HepG2 (cell line): Measurements from ENCODE around the gene CNN3. TPM values are rescaled to one million over a fixed set of nuclear protein-coding genes. Genes with fewer than 3 reads are reported as not detected.

Experiments
- ARID2 ChIP-seq: sonication (generic); formaldehyde crosslinking; IDR thresholded peaks from 2 replicates; pipeline ENCODE4 v1.8.1; 2022; ENCODE audit warnings: mild to moderate bottlenecking, missing genetic modification reagents, borderline replicate concordance
- FOXC1 ChIP-seq: sonication (generic); formaldehyde crosslinking; IDR thresholded peaks from 2 replicates; pipeline ENCODE4 v1.8.0; 2022; ENCODE audit warnings: mild to moderate bottlenecking, missing genetic modification reagents, borderline replicate concordance
- MLXIP ChIP-seq: sonication (generic); formaldehyde crosslinking; IDR thresholded peaks from 2 replicates; pipeline ENCODE4 v1.9.0; 2021; ENCODE audit warnings: missing genetic modification reagents, borderline replicate concordance
- NR2F6 ChIP-seq, 2 experiments: IDR thresholded peaks; 2 replicates each; pipeline ENCODE4 v1.6.1; 2016; ENCODE audit warnings: antibody characterized with exemption in 1 of 2, mild to moderate bottlenecking in 1 of 2
- PHF8 ChIP-seq: sonication (generic); formaldehyde crosslinking; IDR thresholded peaks from 2 replicates; pipeline ENCODE4 v1.5.0; 2020; ENCODE audit warnings: missing genetic modification reagents
- PTBP1 ChIP-seq: fragments of 200-400 bp; formaldehyde crosslinking; IDR thresholded peaks from 2 replicates; pipeline ENCODE4 v1.6.1; 2018; ENCODE audit warnings: low read length, low read depth; ENCODE audit not compliant: poor library complexity, severe bottlenecking
- RFX3 ChIP-seq: IDR thresholded peaks from 2 replicates; pipeline ENCODE4 v1.6.1; 2016; ENCODE audit warnings: missing biosample characterization, missing genetic modification reagents
- SAP130 ChIP-seq: IDR thresholded peaks from 2 replicates; pipeline ENCODE4 v1.6.1; 2016; ENCODE audit warnings: low read depth
- THAP11 ChIP-seq: IDR thresholded peaks from 2 replicates; pipeline ENCODE4 v1.6.1; 2016; ENCODE audit warnings: missing biosample characterization, missing genetic modification reagents
- YEATS2 ChIP-seq: sonication (generic); formaldehyde crosslinking; IDR thresholded peaks from 2 replicates; pipeline ENCODE4 v1.4.0; 2020; ENCODE audit warnings: missing genetic modification reagents, borderline replicate concordance
- ZGPAT ChIP-seq: IDR thresholded peaks from 2 replicates; pipeline ENCODE4 v1.6.1; 2016; ENCODE audit warnings: mild to moderate bottlenecking
- ZNF235 ChIP-seq: sonication (generic); formaldehyde crosslinking; IDR thresholded peaks from 2 replicates; pipeline ENCODE4 v1.8.1; 2023; ENCODE audit warnings: mild to moderate bottlenecking, missing genetic modification reagents, borderline replicate concordance
- ZNF543 ChIP-seq: sonication (generic); formaldehyde crosslinking; IDR thresholded peaks from 2 replicates; pipeline ENCODE4 v1.4.0; 2020; ENCODE audit warnings: mild to moderate bottlenecking, missing genetic modification reagents
- ZNF773 ChIP-seq: sonication (generic); formaldehyde crosslinking; IDR thresholded peaks from 2 replicates; pipeline ENCODE4 v1.4.0; 2020; ENCODE audit warnings: missing genetic modification reagents, borderline replicate concordance
- polyA plus RNA-seq, 8 experiments: library from polyadenylated mRNA; depleted of rRNA in 3 of 8; stranded (reverse) in 7 of 8; unstranded in 1 of 8; fragments of >200 nt; fragmentation: Illumina TruSeq in 4 of 8; extraction: Trizol in 4 of 8; gene quantifications; 2 replicates each; pipeline versions ENCODE4 v1.2.1 to v1.2.3, GENCODE V29; 2011 to 2016; ENCODE audit warnings: low read depth in 4 of 8, missing spikeins in 1 of 8, mixed read lengths in 1 of 8; ENCODE audit not compliant: insufficient read depth in 1 of 8
- total RNA-seq, 5 experiments: library from RNA; depleted of rRNA; stranded (reverse); fragments of >200 nt; fragmentation: Illumina TruSeq; extraction: Trizol; gene quantifications; 2 replicates each; pipeline ENCODE4 v1.2.3, GENCODE V29; 2016; ENCODE audit warnings: low read depth in 1 of 5
- TF ChIP-seq, protein P1 (sequence below): sonication (generic); formaldehyde crosslinking; IDR thresholded peaks from 2 replicates; pipeline ENCODE4 v1.4.0; 2020; ENCODE audit warnings: missing genetic modification reagents
- TF ChIP-seq, protein P2 (sequence below): sonication (generic); formaldehyde crosslinking; IDR thresholded peaks from 2 replicates; pipeline ENCODE4 v1.5.1; 2020; ENCODE audit warnings: mild to moderate bottlenecking, missing genetic modification reagents, moderate library complexity
- TF ChIP-seq, protein P3 (sequence below): sonication (generic); formaldehyde crosslinking; IDR thresholded peaks from 2 replicates; pipeline ENCODE4 v1.4.0; 2020; ENCODE audit warnings: missing genetic modification reagents
- TF ChIP-seq, protein P4 (sequence below): sonication (generic); formaldehyde crosslinking; IDR thresholded peaks from 2 replicates; pipeline ENCODE4 v1.4.0; 2020; ENCODE audit warnings: mild to moderate bottlenecking, missing genetic modification reagents
- TF ChIP-seq, protein P5 (sequence below): sonication (generic); formaldehyde crosslinking; IDR thresholded peaks from 2 replicates; pipeline ENCODE4 v1.5.0; 2020; ENCODE audit warnings: missing genetic modification reagents

CNN3 gene
- total and polyA plus RNA-seq, 2 of the 13 experiments (the other 11 are each of a cell fraction or from before 2014, with no cell fraction given): 113 to 223 TPM

DNA sequence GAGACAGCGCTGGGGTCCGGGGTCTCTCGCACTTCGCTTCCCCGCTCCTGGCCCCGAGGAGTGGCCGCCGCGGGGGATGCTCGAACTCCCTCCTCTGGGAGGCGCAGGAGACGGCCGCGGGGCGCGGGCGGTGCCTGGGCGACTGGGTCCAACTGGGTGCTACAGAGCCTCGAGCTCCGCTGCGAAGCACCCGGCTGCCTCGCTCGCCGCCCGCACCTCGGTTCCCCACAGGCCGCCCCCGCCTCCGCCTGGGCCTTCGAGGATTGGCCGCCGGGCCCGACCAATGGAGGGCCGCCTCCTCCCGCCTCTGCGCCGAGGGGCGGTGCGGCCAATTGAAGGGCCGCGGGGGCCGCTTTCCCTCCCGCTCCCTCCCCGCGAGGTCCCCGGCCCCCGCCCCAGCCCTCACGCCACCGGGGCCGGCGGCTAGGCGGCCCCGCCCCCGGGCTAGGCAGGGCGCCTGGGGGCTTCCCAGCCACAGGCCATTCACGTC lies at the start of gene CNN3 (continued):
- TF ChIP-seq MLXIP (no peak), SAP130 (CRISPR knock-in tag) (peak; percentile 61; the same call in 1 of the 2 replicates), NR2F6 (IDR thresholded peaks at IDR 0.05) (no peak), NR2F6 (CRISPR knock-in tag; IDR thresholded peaks at IDR 0.05) (no peak; the same call in 1 of the 2 replicates), FOXC1 (0 out of 2 replicates have a peak, but pooled peaks have one; percentile 74), ARID2 (CRISPR knock-in tag) (peak; percentile 97), ZNF235 (CRISPR knock-in tag) (peak; percentile 84), ZGPAT (CRISPR knock-in tag) (peak; percentile 75), THAP11 (peak; percentile 50; the same call in 1 of the 2 replicates), PHF8 (CRISPR knock-in tag) (peak; percentile 52), ZNF773 (CRISPR knock-in tag) (no peak), PTBP1 (no peak), ZNF543 (peak; percentile 87; the same call in 1 of the 2 replicates), RFX3 (no peak), YEATS2 (peak; percentile 17; the same call in 1 of the 2 replicates)
- TF ChIP-seq, protein P1, sequence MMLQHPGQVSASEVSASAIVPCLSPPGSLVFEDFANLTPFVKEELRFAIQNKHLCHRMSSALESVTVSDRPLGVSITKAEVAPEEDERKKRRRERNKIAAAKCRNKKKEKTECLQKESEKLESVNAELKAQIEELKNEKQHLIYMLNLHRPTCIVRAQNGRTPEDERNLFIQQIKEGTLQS (CRISPR knock-in tag): 0 out of 2 replicates have a peak, but pooled peaks have one; percentile 59
- TF ChIP-seq, protein P2, sequence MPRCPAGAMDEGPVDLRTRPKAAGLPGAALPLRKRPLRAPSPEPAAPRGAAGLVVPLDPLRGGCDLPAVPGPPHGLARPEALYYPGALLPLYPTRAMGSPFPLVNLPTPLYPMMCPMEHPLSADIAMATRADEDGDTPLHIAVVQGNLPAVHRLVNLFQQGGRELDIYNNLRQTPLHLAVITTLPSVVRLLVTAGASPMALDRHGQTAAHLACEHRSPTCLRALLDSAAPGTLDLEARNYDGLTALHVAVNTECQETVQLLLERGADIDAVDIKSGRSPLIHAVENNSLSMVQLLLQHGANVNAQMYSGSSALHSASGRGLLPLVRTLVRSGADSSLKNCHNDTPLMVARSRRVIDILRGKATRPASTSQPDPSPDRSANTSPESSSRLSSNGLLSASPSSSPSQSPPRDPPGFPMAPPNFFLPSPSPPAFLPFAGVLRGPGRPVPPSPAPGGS (CRISPR knock-in tag): peak; percentile 82
- TF ChIP-seq, protein P3, sequence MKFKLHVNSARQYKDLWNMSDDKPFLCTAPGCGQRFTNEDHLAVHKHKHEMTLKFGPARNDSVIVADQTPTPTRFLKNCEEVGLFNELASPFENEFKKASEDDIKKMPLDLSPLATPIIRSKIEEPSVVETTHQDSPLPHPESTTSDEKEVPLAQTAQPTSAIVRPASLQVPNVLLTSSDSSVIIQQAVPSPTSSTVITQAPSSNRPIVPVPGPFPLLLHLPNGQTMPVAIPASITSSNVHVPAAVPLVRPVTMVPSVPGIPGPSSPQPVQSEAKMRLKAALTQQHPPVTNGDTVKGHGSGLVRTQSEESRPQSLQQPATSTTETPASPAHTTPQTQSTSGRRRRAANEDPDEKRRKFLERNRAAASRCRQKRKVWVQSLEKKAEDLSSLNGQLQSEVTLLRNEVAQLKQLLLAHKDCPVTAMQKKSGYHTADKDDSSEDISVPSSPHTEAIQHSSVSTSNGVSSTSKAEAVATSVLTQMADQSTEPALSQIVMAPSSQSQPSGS (CRISPR knock-in tag): 0 out of 2 replicates have a peak, but pooled peaks have one; percentile 30
- TF ChIP-seq, protein P4, sequence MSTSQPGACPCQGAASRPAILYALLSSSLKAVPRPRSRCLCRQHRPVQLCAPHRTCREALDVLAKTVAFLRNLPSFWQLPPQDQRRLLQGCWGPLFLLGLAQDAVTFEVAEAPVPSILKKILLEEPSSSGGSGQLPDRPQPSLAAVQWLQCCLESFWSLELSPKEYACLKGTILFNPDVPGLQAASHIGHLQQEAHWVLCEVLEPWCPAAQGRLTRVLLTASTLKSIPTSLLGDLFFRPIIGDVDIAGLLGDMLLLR (CRISPR knock-in tag): 0 out of 2 replicates have a peak, but pooled peaks have one; percentile 28
- TF ChIP-seq, protein P5, sequence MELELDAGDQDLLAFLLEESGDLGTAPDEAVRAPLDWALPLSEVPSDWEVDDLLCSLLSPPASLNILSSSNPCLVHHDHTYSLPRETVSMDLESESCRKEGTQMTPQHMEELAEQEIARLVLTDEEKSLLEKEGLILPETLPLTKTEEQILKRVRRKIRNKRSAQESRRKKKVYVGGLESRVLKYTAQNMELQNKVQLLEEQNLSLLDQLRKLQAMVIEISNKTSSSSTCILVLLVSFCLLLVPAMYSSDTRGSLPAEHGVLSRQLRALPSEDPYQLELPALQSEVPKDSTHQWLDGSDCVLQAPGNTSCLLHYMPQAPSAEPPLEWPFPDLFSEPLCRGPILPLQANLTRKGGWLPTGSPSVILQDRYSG (CRISPR knock-in tag): peak; percentile 34; the same call in 1 of the 2 replicates
